K562 (cell line): ENCODE results near the gene UNC13A.

Experiments used
- CREM ChIP-seq: IDR thresholded peaks from 2 replicates; pipeline ENCODE4 v1.6.1; 2014; ENCODE audit warnings: antibody characterized with exemption, low read depth
- GTF2F1 ChIP-seq: IDR thresholded peaks from 2 replicates; pipeline ENCODE4 v1.6.1; 2011; ENCODE audit warnings: low read depth, low read length, improper control_type of control experiment
- KLF16 ChIP-seq: IDR thresholded peaks from 2 replicates; pipeline ENCODE4 v1.6.1; 2016; ENCODE audit warnings: antibody characterized with exemption
- MEF2D ChIP-seq: conservative IDR thresholded peaks from 2 replicates; pipeline ENCODE4 v1.6.1; 2016; ENCODE audit warnings: low read depth, missing genetic modification characterization, missing compliant biosample characterization
- MEIS2 ChIP-seq: fragments of 450-650 bp; IDR thresholded peaks from 2 replicates; pipeline ENCODE4 v1.6.1; 2014; ENCODE audit warnings: mild to moderate bottlenecking; ENCODE audit not compliant: partially characterized antibody
- MGA ChIP-seq: fragments of 450-650 bp; IDR thresholded peaks from 2 replicates; pipeline ENCODE4 v1.6.1; 2016; ENCODE audit warnings: mild to moderate bottlenecking, moderate library complexity
- MTA3 ChIP-seq: fragments of 450-650 bp; formaldehyde crosslinking; IDR thresholded peaks from 2 replicates; pipeline ENCODE4 v1.6.1; 2017; ENCODE audit warnings: mild to moderate bottlenecking, borderline replicate concordance
- RAD21 ChIP-seq, 2 experiments: fragments of 250-450 bp in 1 of 2; fragments of 450-650 bp in 1 of 2; sonication (Bioruptor Pico) in 1 of 2; formaldehyde crosslinking in 1 of 2; IDR thresholded peaks in 1 of 2; conservative IDR thresholded peaks in 1 of 2; 2 replicates each; pipeline versions ENCODE4 v1.4.0 to v1.8.0; 2020 to 2022; ENCODE audit warnings: mild to moderate bottlenecking in 2 of 2, moderate library complexity in 1 of 2
- SRSF9 ChIP-seq: fragments of 200-400 bp; formaldehyde crosslinking; IDR thresholded peaks from 2 replicates; pipeline ENCODE4 v1.6.1; 2017; ENCODE audit warnings: low read depth, low read length, borderline replicate concordance
- TCF7L2 ChIP-seq: fragments of 150-350 bp; IDR thresholded peaks from 2 replicates; pipeline ENCODE4 v1.6.1; 2016; ENCODE audit warnings: low read depth, mild to moderate bottlenecking, low read length, moderate library complexity
- ZNF253 ChIP-seq: fragments of 250-450 bp; sonication (Bioruptor Pico); conservative IDR thresholded peaks from 2 replicates; pipeline ENCODE4 v1.6.1; 2021; ENCODE audit warnings: mild to moderate bottlenecking
- ZNF75A ChIP-seq: fragments of 450-650 bp; formaldehyde crosslinking; IDR thresholded peaks from 2 replicates; pipeline ENCODE4 v1.4.0; 2020; ENCODE audit warnings: mild to moderate bottlenecking
- TF ChIP-seq, protein P1 (sequence below), 3 experiments: IDR thresholded peaks in 2 of 3; conservative IDR thresholded peaks in 1 of 3; 2 replicates each; pipeline ENCODE4 v1.5.1; 2011 to 2012; ENCODE audit warnings: low read length in 3 of 3, mild to moderate bottlenecking in 3 of 3, control low read depth in 2 of 3, improper control_type of control experiment in 1 of 3, inconsistent platforms in 1 of 3, low read depth in 1 of 3, mixed read lengths in 1 of 3, moderate library complexity in 1 of 3; ENCODE audit not compliant: insufficient read depth in 2 of 3

DNA sequence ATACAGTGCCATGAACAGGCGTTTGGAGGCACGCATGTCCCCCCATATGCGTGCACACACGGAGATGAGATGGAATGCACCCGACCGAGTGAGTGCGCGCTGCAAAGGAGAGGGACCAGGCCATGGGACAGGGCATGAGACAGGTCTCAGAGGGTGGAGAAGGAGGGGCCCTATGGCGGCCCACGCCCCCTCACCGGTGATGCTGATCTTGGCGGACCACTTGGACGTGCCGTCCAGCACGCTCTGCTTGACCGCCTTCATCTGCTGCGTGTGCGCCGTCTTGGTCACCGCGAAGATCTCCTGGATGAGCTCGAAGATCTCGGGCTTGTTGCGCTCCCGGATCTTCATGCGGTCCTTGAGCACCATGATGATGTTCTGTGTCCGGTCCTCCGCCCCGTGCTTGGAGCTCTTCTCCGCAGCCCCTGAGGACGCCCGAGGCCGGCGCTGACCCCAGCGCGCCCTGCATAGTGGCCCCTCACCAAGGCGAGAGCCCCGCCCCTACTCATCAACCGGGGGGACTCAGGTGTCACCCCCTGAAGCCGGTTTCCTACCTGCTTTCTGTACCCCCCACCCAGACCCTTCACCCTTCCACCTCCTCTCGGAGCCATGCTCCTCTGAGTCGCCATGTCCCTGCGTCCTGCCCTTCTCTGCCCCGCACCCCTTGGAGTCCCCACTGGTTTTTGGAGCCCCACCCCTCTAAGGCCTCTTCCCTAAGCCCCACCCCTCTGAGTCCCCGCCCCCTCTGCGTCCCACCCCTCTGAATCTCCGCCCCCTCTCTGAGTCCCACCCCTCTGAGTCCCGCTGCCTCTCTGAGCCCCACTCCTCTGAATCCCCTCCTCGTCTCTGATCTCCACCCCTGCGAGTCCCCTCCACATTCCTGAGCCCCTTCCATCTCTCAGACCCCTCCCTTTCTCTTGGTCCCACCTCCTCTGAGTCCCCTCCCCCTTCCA is 40.8 kb downstream of the UNC13A start:
- TF ChIP-seq MTA3 (no peak), GTF2F1 (no peak), KLF16 (no peak), CREM (no peak), TCF7L2 (no peak), RAD21 (CRISPR knock-in tag; conservative IDR thresholded peaks at IDR 0.05 in 1 of 2, IDR thresholded peaks at IDR 0.05 in 1 of 2) (no peak), MEIS2 (no peak), ZNF75A (CRISPR knock-in tag) (no peak), MEF2D (tag) (no peak), SRSF9 (no peak), MGA (no peak), ZNF253 (CRISPR knock-in tag) (no peak)
- TF ChIP-seq, protein P1, sequence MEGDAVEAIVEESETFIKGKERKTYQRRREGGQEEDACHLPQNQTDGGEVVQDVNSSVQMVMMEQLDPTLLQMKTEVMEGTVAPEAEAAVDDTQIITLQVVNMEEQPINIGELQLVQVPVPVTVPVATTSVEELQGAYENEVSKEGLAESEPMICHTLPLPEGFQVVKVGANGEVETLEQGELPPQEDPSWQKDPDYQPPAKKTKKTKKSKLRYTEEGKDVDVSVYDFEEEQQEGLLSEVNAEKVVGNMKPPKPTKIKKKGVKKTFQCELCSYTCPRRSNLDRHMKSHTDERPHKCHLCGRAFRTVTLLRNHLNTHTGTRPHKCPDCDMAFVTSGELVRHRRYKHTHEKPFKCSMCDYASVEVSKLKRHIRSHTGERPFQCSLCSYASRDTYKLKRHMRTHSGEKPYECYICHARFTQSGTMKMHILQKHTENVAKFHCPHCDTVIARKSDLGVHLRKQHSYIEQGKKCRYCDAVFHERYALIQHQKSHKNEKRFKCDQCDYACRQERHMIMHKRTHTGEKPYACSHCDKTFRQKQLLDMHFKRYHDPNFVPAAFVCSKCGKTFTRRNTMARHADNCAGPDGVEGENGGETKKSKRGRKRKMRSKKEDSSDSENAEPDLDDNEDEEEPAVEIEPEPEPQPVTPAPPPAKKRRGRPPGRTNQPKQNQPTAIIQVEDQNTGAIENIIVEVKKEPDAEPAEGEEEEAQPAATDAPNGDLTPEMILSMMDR (IDR thresholded peaks at IDR 0.05 in 2 of 3, conservative IDR thresholded peaks at IDR 0.05 in 1 of 3; ENCODE audit: insufficient read depth in 2 of 3, low read depth in 1 of 3, low read length in 3 of 3), result no peak
